GM21737 (cell line): Measurements from ENCODE around the gene LRRC8E.
A peak's percentile ranks its signal among the peaks of the same experiment; 100 is the strongest.

Experiments
- ATAC-seq: cut with Tn5 transposase; IDR thresholded peaks from one replicate; pipeline ENCODE4 v1.9.1; 2021; ENCODE audit warnings: mild to moderate bottlenecking, moderate library complexity; ENCODE audit not compliant: unreplicated experiment

LRRC8E gene

DNA sequence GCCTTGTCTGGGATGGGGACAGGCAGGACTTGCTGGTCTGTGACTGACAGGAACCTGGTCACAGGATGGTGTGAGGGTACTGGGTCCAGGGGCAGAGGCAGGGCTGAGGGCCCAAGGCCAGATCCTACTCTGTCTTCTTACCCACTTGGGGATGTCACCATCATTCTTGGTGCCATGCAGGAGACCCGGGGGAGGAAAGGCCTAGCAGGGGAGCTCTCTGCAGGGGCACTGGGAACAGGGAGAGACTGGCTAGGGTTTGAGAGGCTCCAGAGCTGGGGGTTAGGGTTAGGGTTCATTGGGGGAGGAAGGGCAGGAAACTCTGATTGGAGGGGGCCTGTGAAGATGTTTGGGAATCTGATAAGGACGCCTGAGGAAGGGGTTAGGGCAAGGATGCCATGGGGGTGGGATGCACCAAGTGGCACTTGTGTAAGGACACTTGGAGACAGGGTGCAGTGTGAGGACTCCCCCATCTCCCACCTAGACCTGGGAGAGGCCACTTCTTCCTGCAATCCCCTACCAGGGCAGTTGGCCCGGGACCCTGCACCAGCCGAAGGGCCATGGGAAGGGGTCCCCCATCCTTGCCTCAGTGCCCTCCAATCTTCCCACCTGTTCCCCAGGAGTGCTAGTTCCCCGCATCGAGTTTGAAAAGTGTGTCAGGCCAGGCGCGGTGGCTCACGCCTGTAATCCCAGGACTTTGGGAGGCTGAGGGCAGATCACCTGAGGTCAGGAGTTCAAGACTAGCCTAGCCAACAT, 21.0 kb upstream of the LRRC8E start:
- no peak for ATAC-seq

- no peak for ATAC-seq
Observed at GRCh38 chr19:7868326-7868670, 20.0 kb upstream of the LRRC8E start.

DNA sequence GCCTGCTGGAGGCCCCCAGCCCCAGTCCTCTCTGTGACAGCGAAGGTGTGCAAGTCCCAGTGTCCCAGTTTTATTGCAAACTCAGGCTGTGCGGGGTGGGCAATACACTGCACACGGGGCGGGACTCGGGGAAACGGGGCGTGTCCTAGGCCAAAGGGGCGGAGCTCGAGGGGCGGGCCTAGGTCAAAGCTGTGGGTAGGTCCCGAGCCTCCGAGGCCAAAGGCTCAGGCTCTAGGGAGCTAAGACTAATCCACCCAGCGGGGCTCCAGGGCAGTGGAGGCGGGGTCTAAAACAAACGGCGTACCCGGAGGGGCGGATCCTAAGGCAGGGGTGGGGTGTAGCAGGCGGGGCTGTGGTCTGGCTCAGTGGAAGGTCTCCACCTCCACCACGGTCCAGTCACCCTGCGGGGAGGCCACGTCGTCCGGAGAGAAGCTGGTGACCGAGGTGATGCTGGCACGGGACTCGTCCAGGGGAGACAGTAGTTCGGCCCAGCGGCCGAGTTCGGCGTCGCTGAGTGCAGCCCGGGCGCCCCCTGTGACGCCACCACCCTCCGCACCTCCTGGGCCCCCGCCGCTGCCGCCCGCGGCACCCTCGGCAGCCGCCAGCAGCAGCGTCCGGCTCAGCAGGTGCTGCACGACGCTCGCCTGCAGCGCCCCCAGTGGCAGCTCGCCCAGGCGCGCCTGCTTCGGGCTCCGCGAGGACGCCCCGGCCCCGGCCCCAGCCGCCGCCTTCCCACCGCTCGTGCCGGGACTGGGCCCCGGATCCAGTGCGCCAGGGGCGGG, 19.4 kb upstream of the LRRC8E start:
- peak; percentile 53 for ATAC-seq

- ATAC-seq: peak; percentile 42
Observed at GRCh38 chr19:7869453-7869909, 18.8 kb upstream of the LRRC8E start.

DNA sequence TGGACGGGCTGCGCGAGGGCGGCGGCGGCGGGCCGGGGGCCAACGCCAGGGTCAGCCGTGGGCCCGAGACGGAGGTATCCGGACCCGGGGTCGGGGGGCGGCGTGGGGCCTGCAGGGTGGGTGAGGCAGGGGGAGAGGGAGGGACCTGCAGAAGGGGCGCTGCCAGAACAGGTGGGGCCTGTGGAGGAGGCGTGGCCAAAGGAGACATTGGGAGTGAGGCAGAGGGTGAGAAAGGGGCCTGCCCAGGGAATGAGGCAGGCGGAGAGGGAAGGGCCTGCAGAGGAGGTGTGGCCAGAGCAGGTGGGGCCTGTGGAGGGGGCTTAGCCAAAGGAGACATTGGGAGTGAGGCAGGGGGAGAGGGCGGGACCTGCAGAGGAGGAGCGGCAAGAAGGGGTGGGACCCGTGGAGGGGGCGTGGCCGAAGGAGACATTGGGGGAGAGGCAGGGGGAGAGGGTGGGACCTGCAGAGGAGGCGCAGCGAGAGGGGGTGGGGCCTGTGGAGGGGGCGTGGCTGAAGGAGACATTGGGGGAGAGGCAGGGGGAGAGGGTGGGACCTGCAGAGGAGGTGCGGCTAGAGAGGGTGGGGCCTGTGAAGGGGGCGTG, 18.3 kb upstream of the LRRC8E start:
- ATAC-seq: no peak

- ATAC-seq: no peak
Observed at GRCh38 chr19:7870571-7871436, 17.5 kb upstream of the LRRC8E start.

- ATAC-seq: no peak
Observed at GRCh38 chr19:7871437-7872305, 16.6 kb upstream of the LRRC8E start.

DNA sequence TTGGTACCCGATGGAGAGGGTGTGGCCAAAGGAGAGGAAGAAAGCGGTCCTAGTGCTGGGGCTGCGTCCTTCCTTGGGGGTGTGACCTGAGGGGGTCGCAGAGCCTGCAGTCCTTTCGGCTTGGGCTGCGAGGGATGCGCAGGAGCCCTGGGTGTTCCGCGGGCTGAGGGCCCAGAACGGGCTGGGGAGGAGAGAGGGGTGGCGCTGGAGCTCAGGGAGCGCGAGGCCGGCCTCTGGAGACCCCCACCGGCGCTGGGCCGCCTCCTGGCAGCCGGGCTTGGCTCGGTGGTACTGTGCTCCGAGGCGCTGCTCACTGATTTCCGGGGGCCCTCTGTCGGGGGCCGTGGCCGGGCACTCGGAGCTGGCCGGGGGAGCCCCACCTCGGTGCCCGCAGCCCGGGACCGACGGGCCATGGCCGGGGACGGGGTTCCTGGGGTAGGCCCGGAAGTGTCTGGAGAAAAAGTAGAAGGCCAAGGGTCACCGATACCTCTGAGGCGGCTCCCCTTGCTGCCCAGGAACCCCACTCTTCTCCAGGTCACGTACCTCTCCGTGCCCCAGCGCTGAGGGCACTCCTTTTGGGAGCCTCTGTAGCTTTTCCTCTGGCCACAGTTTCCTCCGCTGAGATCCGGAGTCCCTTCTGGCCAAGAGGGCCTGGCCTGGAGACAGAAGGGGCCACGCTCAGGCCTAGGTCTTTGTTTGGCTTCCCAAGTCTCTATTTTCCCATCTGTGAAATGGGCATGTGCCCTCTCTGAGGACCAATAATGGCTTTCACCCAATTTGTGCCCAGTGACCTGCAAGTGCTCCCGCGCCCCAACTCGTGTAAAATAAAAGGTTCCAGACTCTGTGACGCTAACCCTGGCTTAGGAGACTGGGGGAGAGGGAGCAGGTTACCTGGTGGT, 15.8 kb upstream of the LRRC8E start:
- no peak for ATAC-seq

DNA sequence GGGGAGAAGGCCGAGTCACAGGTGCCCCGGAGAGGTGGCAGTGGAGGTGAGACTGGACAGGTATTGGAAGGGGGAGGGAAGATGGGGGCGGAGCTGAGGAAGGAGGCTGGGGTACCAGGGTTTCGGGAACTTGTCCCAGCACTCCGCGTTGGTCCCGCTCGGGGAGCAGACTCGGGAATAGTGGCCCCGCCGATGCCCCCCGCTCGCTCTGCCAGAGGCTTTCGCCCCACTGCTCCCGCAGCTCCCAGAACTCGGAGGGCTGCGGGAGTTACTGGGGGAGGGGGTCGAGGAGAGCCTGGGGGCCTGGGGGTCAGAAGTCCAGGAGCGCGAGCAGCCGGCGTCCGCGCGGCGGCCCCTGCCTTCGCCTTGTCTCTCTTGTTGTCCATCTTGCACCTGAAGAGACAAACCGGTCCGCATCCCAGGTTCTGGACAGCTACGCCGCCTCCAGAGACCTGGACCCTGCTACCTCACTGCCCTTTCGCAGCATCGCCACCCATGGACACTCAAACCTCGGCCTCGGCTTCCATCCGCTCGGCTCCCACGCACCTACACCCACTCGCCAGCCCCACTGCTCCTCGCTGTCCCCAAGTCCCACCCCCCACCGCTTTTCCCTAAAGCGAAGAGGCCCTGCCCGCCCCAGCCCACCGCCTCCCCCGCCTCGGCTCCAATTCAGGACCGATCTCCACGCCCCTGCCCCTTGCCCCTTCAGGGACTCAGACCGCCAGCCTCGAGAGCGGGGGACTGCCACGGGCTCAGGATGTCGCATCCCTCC, 14.8 kb upstream of the LRRC8E start:
- no peak for ATAC-seq

DNA sequence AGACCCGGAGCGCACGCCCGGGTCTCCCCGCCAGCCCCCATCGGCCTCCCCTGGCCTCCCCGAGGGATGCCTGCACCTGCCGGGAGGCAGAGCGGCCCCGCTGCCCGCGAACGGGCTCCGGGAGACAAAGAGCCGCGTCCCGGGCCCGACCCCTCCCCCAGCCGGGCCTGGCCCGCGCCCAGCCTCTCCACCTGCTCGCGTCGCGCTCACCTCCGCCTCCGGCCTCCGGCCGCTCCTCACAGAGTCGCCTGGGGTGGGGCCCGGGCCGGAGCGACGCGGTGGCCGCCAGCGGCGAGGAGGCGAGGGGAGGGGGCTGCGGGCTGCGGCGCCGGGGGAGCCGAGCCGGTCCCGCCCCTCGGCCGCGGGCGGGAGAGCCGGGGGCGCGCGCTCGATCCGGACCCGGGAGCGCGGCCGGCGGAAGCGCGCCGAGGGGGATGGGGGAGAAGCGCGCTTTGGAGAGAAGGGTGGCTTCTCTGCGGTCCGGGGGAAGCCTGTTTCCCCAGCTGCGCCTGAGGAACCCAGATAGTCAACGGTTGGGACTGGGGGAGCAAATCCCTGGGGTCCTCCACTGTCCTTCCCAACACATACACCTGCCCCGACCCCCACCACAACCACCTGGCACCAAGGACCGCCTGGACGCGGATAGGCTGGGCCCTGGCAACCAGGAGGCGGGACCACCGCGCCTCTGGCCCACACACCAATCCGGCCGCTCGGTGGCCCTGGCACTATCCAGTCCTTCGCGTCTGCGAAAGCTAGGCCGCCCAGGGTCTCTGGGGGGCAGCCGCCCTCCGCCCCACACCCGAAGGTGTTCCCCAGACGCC, 14.0 kb upstream of the LRRC8E start, which contains the start of gene PRR36:
Gene PRR36, minus strand, starts transcription at position 315 of the 821 bp plus-strand sequence. CDS start 701 bp downstream, outside the sequence.
- ATAC-seq: no peak

DNA sequence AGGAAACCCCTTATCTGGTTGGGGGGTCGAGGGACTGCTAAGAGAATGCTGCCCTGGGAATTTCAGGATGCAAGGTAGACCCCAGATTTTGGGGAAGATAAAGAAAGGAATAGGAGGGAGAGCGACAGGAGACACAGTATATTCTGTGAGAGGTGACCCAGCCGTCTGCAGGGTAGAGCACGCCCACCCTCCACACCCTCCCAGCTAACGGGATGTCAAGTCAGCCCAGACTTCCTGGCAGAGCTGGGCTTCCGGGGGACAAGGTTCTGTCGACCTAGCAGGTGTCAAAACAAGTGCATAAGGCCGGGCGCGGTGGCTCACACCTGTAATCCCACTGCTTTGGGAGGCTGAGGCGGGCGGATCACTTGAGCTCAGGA, 13.4 kb upstream of the LRRC8E start:
- ATAC-seq: no peak

GRCh38 chr19:7877249-7877836, 11.0 kb upstream of the LRRC8E start:
- no peak for ATAC-seq

- ATAC-seq: no peak
Observed at GRCh38 chr19:7879111-7879807, 9.1 kb upstream of the LRRC8E start.

DNA sequence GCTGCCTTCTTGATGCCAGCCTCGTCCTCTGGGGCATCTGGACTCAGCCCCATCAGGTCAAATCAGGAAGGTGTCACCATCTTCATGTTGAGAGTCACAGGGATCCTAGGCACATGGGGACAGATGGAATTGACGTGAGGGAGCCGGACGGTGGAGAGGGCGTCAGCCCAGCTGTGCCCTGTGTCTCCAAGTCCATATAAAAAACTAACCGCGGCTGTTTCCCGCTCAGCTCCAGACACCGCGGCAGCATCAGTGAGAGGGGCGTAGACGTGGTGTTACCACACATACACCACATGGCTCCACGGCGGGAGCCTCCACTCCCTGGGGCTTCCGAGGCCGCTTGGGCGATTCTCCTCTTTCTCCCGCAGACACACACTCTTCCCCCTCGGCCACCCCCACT, 8.5 kb upstream of the LRRC8E start:
- ATAC-seq: no peak

GRCh38 chr19:7881910-7882309, 6.4 kb upstream of the LRRC8E start:
- no peak for ATAC-seq

GRCh38 chr19:7883105-7883504, 5.2 kb upstream of the LRRC8E start:
- no peak for ATAC-seq
